GF-D8 (cell line): ENCODE data around the gene BAIAP2L1.

Source experiments
- DNase-seq: peaks from one replicate; lab custom pipeline; 2025; lab: John Stamatoyannopoulos, UW

BAIAP2L1 gene

DNA sequence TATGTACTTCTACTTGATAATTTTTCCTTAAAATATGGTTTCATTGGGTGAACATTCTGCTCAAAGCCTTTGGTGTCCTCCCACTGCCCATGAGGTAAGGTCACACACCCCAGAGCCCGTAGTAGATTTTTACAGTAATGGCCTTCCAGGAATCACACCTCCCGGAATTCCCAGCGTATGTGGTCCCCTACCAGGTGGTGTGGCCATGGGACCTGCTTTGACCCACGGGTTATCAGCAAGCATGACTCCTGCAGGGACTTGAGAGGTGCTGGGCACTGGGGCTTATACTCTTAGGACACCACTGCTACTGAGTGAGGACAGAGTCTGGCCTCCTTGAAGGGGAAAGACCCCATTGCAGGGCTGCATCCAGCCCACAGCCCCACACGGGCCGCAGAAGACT is 42.2 kb downstream of the BAIAP2L1 start:
- no peak for DNase-seq

DNA sequence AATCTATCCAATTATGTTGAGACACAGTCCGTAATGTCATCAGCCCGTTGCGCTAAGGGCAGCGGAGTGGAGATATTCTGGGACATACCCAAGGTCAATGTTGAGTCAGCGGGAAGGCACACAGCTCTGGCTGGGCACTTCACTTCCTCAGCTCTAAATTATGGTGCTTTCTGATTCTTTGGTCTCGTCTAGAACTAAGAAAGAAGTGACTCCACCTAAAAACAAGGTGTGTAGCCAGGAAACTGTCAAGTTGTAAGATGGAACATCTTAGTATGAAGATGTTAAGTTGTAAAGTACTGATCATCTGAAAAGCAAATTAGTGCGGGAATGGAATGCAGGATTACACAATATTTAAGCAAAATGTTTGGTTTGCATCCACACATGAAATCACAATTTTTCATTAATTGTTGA is 43.1 kb downstream of the BAIAP2L1 start:
- no peak for DNase-seq

DNA sequence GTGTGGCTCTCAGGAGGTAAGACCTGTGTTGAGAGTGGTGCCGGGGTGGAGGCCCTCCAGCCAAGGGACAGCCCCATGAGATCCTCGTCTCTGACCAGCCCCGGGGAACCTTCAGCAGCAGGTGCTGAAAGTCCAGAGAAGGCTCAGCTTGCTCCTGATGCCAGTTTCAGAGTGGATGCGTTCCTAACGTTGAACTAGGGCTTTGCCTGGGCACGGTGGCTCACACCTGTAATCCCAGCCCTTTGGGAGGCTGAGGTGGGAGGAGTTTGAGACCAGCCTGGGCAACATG is 45.7 kb downstream of the BAIAP2L1 start:
- no peak for DNase-seq

DNA sequence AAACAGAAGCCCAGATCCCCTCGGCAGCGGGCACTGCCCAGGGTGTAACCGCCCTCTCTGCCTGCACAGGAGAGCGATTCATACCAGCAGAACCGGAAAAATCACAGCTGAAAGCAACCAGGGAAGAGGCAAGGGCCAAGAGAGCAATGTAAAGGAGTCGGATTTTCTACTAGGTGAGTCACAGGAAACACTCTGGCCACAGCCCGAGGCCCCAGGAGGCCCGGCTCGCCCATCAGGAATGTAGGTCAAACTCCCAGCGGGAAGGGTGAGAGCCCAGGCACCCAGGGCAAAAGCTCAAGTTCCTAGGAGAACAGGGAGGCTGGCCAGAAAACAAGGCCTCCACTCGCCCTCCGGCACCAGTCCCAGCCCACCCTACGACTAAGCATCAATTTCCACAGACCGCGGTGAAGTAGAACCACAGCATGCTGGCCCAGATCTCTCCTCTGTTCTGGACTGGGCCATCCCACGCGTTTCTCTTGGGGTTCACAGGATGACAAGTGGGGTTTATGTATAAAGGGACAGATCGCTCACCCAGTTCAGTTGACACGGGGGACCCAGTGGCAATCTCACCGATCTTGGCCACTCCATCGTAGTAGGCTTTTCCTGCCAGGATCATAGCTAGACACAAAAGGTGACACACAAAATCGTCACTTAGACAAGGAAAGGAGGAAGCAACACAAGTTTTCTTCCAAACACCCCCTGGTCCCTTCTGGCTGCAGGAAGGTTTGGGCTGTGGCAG is 46.2 kb downstream of the BAIAP2L1 start:
- no peak for DNase-seq

DNA sequence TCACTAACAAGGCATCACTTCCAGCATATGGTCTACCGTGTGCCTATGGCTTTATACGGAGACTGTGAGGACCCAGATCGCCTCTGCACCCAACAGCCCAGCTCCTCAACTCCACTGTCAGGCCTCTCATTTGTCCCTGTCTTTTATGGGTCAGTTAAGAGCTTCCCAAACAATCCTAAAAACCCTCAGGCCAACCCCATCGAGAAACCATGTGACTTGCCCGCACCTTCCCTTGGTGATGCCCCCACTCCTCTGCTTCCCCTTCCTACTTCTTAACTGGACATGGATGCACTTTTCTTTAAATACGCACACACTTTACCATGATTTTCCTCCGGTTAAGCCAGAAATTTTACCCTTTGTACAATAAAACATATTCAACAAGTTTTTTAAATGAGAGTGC is 46.8 kb downstream of the BAIAP2L1 start:
- no peak for DNase-seq

DNA sequence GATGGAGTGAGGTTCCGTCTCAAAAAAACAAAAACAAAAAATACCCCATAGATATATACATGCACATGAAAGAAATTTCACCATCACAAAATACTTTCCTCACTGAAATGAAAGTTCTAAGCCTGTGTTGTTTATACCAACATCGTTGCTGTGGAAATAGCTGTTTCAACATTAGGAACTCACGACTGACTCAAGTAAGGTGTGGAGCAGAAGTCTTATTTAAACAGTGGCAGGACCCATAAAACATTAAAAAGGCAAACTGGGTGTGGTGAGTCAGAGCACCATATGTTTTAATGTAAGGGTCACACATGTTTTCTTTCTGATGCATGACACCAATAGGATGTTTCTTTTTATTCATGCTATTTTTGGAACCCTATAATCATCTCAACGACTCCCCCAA is 48.3 kb downstream of the BAIAP2L1 start:
- DNase-seq = no peak

DNA sequence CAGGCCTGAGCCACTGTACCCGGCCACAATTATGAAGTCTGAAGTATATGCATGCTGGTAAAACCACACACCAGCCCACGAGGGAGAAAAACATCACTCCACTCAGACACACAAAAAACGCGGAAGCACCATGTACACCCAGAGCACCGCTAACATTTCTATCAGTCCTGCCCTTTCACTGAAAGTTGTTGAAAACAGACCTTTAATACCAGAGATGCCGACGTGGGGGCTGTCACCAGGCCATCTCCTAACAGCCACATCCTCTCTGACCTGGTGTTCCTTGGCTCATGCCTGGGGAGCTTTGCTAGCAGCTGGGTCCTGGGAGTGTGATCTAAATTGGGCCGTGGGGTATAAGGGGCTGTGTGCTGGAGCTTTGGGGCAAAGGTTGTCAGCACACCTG is 49.8 kb downstream of the BAIAP2L1 start:
- no peak for DNase-seq

DNA sequence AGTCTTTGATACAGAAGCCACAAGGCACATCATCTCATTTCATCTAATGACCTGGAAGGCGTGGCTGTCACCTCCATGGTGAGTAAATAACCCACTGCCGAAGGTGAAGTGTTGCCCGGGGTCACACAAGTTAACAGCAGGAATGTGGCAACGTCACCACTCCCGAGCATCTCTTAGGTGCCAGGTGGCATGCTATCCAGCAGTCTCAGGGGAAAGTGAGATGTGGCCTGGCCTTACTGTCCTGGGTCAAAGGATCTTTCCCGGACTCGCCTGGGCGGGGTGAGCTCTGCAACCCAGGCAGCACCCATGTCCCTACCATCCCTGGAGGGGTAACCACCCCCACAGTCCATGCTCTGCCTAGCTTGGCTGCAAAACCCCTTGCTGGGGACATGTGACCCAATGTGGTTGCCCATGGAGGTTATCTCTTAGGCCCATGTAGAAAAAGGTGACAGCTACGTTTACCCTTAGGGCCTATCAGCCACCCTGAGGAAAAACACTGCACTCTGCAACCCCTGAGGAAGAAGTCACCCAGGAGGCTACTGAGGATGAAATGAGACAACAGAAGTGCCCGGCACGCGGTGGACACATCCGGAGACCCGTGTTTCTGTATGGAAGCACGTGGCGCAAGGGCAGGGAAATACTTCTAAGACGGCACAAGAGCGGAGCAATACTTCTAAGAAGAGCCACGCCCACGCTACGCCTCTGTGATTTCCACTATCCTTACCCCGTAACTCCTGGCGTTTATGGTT is 52.0 kb downstream of the BAIAP2L1 start:
- no peak for DNase-seq

DNA sequence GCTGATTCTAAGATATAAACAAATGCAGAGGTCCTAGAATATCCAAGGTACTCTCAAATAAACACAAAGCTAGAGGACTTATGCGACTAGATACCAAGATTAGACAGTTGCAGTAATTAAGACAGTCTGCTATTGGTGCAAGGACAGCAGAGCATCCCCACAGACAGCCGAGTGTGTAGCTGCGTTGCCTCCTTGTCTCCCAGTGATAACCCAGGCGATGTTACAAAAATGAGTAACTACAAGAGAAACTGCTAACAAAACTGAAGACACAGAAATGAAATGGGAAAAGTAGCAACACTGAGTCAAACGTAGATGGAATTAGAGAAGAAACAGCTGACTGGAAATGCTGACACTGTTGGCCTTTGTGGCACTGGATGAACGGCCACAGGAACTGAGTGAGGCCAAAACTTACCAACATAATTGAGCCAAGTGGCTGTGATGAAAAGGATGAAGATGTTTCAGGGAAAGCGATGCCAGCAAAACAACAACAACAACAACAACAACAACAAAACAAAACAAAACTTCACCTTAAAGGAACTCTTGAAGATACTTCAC is 54.3 kb downstream of the BAIAP2L1 start:
- DNase-seq = no peak

DNA sequence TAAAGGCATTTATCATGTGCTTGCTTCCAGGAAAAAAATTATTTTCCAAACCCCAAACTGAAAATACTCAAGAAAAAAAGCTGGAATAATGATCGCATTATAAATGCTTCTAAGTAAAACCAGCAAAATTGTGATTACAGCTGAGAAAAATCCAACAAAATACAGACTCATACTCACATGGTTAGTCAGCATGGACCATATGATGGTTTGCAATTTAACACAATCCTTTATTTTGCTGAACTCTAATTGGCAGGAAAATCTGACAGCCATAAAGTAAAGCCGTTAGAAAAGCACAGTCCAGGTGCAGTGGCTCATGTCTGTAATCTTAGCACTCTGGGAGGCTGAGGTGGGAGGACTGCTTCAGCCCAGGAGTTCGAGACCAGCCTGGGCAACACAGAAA is 59.8 kb downstream of the BAIAP2L1 start:
- DNase-seq = no peak

DNA sequence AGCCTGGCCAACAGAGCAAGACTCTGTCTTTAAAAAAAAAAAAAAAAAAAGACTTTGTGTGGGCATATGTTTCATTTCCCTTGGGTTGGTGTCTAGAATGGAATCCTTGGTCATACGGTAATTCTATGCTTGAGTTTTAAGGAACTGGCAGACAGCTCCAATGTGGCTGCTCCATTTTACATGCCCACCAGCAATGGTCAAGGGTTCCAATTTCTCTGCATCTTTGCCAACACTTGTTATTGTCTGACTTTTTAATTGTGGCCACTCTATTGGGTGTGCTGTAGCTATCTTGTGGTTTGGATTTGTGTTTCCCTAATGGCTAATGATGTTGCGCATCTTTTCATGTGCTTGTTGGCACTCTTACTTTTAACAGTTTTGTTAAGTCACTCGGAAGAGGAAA is 61.8 kb downstream of the BAIAP2L1 start:
- no peak for DNase-seq

DNA sequence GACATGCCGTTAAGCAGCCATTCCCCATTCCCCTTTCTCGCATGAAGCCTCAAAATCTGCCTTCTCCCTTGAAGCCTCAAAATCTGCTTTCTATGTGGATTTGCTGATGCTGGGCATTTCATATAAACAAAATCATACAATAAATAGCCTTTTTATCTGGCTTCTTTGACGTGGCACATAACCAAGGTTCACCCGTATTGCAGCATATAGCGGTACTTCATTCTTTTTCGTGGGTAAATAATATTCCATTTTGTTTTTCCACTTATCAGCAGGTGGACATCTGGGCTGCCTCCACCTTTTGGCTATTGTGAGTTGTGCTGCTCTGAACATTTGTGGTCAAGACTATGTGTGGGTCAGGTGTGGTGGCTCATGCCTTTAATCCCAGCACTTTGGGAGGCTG is 62.4 kb downstream of the BAIAP2L1 start:
- DNase-seq = no peak

DNA sequence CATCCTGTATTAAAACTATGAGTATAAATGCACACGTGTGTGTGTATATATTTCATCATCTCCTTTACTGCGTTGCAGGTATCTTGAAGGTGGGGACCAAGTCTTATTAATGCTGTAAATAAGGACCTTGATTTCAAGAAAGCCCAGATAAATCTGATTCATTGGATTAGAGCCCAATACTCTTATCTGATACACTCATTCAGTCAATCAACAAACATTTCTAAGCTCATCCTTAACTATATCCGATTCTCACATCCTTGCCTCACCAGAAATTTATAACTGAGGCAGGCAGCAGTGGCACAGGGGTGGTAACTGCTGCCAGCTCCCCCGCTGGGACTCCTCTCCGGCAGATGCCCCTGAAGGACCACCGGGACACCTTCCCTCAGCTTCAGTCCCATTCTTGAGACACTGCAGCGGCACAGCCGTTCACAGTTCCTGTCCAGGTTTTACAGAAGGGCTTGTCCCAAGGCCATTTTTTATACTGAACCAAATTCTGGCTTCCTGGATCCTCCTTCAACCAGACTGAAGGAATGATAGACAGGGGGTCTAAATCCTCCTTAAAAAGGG is 65.4 kb downstream of the BAIAP2L1 start:
- DNase-seq = no peak

DNA sequence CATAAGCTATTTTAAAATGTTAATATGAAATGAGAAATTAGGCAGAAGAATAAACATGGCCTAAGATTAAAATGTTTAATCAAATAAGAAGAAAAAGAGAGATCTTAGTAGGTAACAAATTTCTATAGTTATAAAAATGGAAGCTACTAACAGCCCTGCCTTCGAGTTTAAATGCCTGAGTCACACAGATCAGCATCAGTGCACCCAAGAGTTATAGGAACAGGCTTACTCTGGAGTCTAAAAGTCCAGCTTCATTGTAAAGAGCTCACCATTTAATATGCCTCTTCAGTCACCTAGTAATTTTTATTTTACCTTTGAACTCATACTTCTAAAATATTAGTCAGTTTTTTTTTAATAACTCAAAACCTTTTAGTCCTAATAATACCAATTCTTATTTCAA is 66.8 kb downstream of the BAIAP2L1 start:
- no peak for DNase-seq

DNA sequence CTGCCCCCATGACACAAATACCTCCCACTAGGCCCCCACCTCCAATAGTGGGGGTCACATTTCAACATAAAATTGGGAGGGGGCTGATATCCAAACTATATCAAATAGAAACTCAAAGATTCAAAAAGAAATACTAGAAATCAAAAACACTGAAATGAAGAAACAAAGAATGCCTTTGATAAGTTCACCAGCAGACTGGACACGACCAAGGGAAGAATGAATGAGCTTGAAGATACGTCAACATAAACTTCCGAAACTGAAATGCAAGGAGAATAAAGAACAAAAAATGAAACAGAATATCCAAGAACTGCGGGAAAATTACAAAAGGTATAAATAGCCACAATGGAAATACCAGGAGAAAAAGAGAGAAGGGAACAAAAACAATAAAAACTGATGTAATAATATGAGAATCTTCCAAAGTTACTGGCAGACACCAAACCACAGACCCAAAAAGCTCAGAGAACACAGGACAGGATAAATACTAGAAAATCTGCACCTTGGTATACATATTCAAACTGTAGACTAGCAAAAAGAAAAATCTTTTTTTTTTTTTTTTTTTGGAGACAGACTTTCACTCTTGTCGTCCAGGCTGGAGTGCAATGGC is 69.9 kb downstream of the BAIAP2L1 start:
- DNase-seq = no peak

DNA sequence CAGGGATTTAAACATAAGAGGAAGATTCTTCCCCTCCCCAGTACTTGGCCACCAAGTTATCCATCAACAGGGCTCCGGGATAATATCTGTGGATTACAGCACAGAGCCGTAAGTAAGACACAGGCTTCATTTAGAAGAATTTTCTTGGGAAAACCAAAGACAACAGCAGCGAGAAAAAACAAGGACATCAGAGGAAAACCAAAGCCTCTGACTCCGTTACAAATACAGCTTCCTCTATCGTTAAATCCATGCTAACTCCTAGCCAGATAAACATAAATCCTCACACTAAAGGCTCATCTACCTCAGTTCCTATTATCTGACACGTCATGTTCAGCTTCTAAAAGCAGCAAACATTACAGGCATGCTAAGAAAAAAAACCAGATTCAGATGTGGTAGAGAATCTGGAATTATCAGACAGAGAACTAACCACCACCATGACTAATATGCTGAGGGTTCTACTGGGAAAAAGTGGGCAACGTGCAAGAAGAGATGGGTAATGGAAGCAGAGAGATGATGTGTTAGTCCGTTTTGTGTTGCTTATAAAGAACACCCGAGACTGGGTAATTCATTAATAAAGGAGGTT is 71.0 kb downstream of the BAIAP2L1 start:
- DNase-seq = no peak

DNA sequence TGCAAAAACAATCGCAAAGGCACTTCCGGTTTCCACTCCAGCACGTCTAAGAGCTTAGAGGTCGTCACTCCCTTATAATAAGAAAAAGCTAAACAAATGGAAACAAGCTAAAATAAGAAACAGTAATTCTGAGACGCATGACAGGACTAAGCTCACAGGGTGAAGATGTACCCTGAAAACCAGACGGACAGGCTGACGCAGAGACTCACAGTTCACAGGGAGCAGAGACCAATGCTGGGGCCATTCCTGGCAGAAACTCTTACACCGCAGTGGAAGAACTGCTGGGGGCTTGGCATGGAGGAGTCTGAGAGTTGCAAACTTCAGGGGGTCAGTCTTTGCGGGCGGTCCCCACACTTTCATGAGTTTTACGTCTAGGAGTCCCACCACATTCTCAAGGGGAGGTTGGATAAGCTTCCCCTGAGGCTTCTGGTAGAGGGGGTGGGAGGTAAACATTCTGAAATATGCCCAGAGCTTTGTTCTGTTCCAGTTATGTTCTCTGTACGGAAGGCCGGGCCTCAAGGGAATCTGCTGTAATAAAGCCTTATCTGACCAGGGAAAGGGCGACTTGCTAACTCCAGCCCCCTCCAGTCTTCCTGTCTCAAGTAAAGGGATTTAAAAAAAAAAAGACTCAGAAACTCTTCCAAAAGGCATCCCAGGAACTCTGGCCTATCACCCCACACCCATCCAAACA is 71.6 kb downstream of the BAIAP2L1 start:
- no peak for DNase-seq

DNA sequence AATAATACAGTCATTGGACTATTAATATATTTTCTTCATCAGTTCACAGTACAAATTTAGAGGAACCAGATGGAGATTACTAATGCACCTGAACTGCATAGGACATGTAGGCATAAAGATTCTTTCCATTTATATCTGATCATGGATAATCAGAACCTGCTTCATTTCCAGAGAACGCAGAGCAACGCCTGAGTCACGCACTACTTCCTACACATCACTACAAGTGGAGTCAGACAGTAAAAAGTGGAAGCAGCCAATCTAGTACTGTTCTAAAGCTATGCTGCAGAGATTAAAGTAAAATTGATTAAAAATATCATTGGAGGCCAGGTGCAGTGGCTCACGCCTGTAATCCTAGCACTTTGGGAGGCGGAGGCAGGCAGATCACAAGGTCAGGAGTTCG is 76.1 kb downstream of the BAIAP2L1 start:
- no peak for DNase-seq

DNA sequence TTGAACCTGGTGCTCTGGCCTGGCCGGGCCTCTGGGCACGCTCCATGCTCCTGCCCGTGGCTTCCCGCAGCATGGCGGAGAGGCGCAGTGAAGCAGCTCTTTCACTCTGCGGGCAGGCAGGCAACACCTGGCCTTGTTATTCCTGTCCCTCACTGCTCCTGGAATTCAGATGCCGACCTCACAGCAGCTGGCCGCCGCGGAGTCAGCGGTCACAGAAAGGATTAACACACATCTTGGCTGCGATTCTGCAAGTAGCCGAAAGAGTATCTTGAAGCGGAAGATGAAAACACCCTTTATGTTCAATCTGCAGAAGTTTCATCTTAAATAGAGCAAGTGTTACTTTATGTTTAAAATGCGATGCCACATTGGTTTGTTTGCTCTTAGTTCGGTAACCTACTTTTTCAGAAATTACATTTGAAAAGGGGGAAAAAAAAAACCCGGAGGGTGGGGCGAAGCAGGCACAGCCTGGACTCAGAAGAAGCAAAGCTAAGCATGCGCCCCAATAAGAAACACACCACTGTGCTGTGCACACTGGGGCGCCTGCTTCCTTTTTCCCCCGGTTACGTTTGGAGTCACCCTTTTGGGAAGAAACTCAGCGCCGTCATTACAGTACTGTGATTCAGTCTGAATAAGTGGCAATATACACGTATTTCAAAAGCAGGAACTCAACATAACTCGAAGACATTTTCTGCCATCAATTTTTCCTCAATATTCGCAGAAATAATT is 77.1 kb downstream of the BAIAP2L1 start:
- DNase-seq = no peak

DNA sequence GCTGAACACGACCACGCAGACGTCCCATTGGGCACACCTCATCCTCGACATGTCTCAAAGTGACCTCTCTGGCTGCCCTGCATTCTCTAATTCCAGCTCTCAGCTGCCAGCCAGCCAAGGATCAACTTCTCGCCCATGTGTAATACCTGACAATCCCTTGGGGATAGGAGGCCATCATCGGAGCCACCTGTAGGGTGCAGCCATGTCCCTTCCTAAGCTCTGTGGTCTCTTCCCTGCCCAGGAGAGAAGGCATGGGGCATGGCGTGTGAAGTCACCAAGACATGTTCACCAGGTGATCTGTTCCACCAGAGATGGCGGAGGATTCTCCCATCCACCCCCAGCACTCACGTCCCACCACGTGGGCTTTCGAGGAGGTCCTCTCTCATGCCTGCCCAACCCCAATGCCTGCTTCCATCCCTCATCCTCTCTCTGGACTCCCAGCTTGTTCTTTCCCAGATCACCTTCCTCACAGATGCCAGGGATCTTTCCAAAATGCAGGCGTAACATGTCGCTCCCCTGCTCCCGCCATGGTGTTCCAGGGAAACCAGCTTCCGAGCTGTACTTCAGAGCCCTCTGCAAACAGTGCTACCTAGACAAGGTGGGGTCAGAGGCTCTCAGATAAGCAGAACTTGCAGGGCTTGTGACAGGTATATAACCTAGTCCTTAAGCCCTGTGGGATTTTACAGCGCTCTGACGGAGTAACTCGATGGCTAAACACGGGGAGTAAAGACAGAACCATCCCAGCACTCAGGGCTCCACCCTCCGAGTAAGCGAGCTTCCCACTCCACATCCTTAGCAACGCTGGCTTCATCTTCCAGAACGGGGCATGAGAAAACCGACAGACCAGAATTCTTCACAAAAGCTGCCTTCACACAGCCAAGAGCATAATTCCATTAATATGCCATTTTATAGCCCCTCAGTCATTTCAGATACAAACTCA is 78.3 kb downstream of the BAIAP2L1 start:
- DNase-seq = no peak
